Muscle of back (tissue), 11 donors: ENCODE data around the gene ROR2. TPM values are rescaled to one million over a fixed set of nuclear protein-coding genes. Genes with fewer than 3 reads are reported as not detected.

Source experiments
- DNase-seq, 3 donors: peaks; one replicate each; pipeline versions ENCODE4 v3.0.0 to v3.0.0-alpha.2; 2013
- polyA plus RNA-seq, 10 donors: library from polyadenylated mRNA; unstranded; fragments of 120-200 nt; gene quantifications; one replicate each; pipeline ENCODE4 v1.2.1, GENCODE V29; 2013; ENCODE audit not compliant: insufficient read length in 10 of 10

ROR2 gene
- polyA plus RNA-seq, 10 donors, result 1.9 to 12.8 (median 2.8) TPM

- no peak for DNase-seq
These were observed 69.6 kb downstream of the ROR2 start for GRCh38 chr9:91880378-91880972.

DNA sequence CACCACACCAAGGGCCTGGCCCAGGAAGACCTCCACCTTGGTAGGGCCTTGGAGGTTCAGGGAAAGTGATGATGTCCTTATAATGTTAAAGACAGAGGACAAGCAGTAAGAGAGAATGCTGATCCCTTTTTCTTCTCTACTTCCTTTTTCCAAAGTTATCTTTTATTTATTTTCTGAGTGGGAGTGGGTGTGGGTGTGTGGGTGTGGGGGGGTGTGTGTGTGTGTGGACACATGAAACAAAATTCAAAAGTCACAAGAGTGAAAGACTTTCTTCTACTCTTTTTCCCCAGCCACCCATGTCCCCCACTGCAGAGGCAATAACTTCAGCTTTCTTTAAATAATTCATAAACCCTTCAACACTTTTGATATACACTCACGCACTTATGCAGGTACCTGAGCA lies 70.8 kb downstream of the ROR2 start:
- DNase-seq, result no peak

DNA sequence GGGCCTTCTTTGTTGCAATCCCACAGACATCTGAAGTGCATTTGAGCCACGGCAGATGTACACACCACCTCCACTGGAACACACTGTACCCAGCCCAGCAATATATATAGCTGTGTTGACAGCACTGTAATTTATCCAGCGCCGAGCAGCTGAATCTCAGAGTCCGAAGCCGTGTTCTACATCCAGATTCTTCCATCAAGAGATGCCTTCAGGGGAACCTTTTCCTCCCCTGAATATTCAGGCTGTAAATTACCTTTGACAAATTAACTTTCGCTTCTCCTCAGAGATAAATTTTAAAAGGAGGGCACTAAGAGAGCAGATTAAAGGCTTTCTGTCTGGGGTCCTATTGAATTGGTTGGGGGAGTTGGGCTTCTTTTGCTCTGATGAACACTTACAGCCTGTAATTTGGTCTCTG lies 76.4 kb downstream of the ROR2 start:
- peak; percentile 70 to 86 (median 80) for DNase-seq

DNA sequence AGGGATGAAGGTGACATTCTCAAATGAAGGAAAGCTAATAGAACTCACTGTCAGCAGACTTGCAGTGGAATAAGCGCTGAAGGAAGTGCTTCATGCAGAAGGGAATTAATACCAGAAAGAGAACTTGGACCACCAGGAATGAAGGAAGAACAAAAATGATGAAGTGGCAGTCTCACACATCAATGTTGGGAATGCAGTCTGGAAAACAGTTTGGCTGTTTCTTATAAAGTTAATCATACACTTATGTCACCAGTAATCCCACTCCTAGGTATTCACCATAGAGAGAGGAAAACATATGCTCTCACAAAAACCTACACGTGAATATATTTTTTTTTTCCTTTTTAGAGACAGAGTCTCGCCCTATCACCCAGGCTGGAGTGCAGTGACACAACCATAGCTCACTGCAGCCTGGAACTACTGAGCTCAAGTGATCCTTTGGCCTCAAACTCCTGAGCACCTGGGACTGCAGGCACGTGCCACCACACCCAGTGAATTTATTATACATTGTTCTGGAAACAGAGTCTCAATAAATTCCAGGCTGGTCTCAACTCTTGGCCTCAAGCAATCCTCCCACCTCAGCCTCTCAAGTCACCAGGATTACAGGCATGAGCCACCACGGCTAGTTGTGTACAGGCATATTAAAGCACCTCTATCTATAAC lies 81.2 kb downstream of the ROR2 start:
- DNase-seq, result no peak

- DNase-seq, result no peak
These were observed 82.3 kb downstream of the ROR2 start for GRCh38 chr9:91867740-91868139.

DNA sequence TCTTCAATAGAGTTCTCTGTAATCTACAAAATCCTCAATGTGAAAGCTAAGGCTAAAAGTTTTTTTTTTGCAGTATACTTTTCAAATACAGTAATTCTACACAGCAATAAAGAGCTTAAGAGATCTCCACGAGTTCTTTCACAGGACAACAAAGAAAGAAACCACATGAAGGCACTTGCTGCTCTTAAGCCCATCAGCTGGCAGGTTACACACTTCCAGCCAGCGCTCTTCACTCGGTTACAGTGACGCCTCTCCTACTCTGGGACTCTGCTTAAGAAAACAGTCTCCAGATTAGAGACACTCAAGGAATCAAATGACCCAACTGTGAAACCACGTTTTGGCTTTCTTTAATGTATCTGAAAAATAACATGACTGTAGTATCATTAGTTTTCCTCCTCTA lies 85.0 kb downstream of the ROR2 start:
- no peak for DNase-seq

DNA sequence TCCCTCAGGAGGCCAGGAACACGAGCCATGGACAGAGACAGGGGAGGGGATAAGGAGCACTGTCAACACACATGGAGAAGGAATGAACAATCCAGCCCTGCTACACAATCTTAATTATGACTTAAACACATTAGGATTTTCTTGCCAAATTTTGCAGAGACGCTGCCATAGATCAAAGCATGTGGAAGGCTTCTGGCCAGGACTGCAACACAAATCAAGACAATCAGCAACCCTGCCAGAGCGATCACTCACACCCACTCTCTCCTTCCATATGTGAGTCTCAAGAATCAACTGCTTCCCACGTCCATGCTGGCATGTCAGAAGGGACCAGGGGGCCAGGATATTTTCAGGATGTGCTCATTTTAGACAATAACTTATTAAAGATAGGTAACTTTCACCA lies 85.6 kb downstream of the ROR2 start:
- no peak for DNase-seq

GRCh38 chr9:91863469-91863868 lies 86.6 kb downstream of the ROR2 start:
- DNase-seq, result no peak

DNA sequence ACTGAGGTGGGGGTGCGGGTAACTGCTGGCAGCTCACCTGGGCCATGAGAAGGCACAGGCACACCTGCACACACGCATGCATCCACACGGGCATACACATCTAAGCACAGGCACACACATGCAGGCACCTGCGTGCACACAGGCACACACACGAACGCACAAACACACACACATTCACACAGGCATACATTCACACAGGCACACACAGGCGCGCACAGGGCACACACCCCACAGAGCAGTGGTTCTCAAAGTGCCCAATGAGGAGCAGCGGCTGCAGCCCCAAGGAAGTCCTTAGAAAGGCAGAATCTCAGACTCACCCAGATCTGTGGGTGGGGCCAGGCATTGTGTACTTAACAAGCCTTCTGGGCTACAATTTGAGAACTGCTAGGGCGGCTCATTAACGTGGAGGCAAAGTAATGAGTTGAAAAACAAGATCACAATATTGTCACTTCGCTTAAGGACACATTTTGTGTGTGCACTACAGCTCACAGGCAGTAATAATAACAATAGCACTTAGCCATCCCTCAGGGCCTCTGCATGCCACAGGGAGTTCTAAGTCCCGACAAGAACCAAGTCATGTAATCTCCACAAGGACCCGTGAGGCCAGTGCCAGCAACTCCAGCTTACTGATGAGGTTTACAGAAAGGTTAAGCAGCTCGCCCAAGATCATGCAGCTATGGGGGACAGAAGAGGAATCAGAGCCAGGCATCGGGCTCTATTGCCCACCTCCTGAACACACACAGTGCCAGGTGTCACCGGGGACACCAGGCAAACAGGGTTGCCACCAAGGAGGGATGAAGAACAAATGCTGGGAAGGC lies 91.6 kb downstream of the ROR2 start:
- DNase-seq, result no peak

- DNase-seq, result no peak
These were observed 92.5 kb downstream of the ROR2 start for GRCh38 chr9:91857291-91858212.

DNA sequence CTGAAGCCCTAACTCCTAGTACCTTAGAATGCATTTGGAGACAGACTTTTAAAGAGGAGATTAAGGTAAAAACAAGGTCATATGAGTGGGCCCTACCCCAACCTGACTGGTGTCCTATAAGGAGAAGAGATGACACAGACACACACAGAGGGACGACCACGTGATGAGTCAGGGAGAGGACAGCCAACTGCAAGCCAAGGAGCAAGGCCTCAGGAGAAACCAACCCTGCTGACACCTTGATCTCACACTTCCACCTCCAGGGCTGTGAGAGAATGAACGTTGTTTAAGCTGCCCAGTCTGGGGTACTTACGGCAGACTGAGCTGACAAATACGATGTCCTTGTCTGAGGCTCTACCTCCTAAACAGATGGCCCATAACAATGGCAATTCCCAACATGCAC lies 93.6 kb downstream of the ROR2 start:
- no peak for DNase-seq

DNA sequence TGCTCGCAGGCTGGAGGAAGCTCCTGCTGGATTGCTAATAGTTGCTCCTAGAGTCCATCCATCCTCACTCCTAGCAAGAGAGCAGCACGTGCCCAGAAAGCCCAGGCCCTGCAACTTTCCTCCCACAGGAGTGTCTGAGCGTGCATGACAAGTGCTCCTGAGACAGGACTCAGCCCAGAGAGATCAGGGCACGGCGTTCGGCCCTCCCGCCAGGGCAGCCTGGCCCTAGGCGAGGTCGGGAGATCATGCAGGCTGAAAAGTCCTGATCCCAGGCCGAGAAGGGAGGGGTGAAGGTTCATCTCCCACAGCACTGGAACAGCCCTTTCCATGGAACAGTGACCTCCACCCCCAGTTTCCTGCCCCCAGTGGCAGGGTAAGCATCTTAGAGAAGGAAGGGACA lies 94.8 kb downstream of the ROR2 start:
- DNase-seq, result no peak

GRCh38 chr9:91852801-91853347 lies 97.2 kb downstream of the ROR2 start:
- no peak for DNase-seq

DNA sequence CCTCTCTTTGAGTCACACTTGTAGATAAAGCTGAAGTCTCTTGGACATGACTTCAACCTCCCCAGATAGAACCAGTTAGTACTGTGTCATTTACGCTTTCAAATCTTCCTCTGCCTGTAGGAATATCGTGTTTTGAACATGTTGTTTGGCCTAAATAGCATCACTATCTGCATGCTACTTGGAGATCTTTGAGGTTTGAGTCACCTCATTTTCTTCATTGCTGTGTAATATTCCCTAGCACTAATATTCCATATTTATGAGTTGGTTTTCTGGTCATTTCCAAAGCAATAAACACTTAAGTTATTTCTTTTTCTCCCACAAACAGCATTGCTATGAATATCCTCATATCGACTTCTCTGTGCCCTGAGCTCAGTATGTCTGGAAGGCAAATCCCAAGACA lies 100.3 kb downstream of the ROR2 start:
- no peak for DNase-seq

DNA sequence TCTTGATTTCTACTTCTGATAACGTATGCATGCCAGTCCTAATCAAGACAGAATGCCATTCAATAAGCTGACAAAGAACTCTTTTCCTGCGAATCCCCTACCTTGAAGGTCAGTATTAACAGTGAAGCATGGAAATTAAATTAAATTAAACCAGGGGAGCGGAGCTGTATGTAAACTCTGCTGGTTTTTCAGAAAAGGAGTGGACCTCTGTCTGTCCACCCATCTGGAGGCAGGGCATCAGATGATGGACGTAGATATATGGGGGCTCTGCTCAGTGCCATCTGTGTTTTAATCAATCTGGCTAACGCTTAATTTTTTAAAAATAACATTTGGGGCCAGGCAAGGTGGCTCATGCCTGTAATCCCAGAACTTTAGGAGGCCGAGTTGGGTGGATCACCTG lies 101.9 kb downstream of the ROR2 start:
- DNase-seq, result no peak

DNA sequence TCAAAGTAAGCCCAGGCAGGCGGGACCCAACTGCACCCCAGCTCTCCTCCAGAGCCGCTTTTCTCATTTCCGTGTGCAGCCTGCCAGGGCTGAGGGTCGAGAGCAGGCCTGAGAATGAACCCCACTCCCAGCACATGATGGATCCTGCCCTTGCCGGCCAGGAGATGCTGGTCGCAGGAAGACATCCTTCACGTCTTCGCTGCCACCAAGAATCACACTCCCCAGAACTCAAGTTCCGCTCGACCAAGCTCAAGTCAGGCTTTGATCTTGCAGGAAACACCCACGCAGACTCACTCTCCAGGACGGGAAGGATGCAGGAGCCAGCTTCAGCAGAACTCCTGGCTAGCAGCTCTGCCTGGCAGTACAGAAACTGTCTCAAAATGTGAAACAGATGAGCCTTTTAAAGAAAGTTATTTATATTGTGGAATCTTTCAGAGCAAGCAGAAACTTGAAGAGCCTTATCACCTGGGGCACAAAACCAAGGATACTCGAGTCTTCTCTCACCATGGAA lies 102.4 kb downstream of the ROR2 start:
- DNase-seq, result peak in 2 of 3 donors; percentile 62 to 77

- DNase-seq, result no peak
These were observed 104.1 kb downstream of the ROR2 start for GRCh38 chr9:91845879-91846278.

GRCh38 chr9:91844701-91845291 lies 105.2 kb downstream of the ROR2 start:
- no peak for DNase-seq

- peak in 1 of 3 donors; percentile 57 for DNase-seq
These were observed 105.8 kb downstream of the ROR2 start for GRCh38 chr9:91844190-91844589.

DNA sequence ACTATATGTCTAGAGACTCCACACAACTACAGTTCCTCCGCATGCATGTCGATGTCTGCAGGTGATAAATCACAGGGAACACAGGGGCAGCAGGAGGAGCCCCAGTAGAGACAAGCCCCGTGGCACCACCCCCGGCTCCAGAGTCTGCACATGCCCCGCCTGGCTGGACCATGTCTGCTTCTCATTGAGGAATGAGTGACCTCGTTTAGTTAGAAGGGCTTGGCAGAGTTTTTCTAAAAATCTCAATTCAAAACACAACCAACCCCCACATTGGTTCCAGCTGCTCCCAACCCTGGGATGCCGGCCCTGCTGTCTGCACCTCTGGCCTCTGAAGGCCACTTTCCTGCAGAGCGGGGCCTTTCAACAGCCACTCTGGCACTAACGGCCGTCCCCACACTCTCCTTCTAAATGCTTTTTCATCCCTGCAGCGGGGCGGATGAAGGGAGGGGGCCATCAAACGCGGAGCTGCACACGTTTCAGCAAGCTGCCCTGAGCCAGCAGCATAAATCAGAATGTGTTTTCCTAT lies 106.3 kb downstream of the ROR2 start:
- peak in 2 of 3 donors; percentile 58 to 83 for DNase-seq

DNA sequence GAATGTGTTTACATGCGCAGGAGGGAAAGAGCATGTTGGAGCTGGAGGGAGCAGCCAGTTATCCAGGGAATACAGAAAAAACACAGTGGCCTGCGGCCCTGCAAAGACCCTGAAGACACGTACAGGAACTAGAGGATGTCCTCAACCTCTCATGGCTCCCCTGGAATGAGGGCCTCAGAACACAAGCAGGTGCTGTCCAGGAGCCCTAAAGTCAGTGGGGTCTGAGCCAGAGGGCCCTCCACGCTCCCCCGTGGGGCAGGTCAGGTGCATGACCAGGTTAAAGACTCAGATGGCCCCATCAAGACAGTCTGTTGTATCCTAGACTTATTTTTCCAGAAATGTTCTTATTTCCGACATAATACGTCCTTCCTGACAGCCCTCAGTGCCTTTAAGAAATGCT lies 106.9 kb downstream of the ROR2 start:
- no peak for DNase-seq
